HEK293 (cell line): ENCODE results near the gene TRIM26.
A peak's percentile ranks its signal among the peaks of the same experiment; 100 is the strongest.

Source experiments
- AEBP2 ChIP-seq: fragments of 450-650 bp; formaldehyde crosslinking; IDR thresholded peaks from 2 replicates; pipeline ENCODE4 v1.5.1; 2016; ENCODE audit warnings: missing biosample characterization, missing genetic modification characterization, borderline replicate concordance
- ELK4 ChIP-seq: IDR thresholded peaks from 2 replicates; pipeline ENCODE4 v1.6.1; 2011; ENCODE audit warnings: mild to moderate bottlenecking, low read depth, low read length, borderline replicate concordance
- PRDM2 ChIP-seq: fragments of 450-650 bp; formaldehyde crosslinking; IDR thresholded peaks from 2 replicates; pipeline ENCODE4 v1.5.1; 2016; ENCODE audit warnings: missing biosample characterization, missing genetic modification characterization, borderline replicate concordance
- PRDM4 ChIP-seq: fragments of 450-650 bp; formaldehyde crosslinking; IDR thresholded peaks from 2 replicates; pipeline ENCODE4 v1.5.1; 2017; ENCODE audit warnings: missing biosample characterization, missing genetic modification characterization
- PRDM6 ChIP-seq: fragments of 450-650 bp; formaldehyde crosslinking; IDR thresholded peaks from 2 replicates; pipeline ENCODE4 v1.5.1; 2017; ENCODE audit warnings: missing biosample characterization, missing genetic modification characterization
- SP7 ChIP-seq: fragments of 450-650 bp; formaldehyde crosslinking; IDR thresholded peaks from 2 replicates; pipeline ENCODE4 v1.5.1; 2016; ENCODE audit warnings: missing biosample characterization, missing genetic modification characterization
- ZBTB11 ChIP-seq: fragments of 450-650 bp; formaldehyde crosslinking; conservative IDR thresholded peaks from 2 replicates; pipeline ENCODE4 v1.5.1; 2016; ENCODE audit warnings: low read depth, missing biosample characterization, missing genetic modification characterization
- ZBTB26 ChIP-seq: fragments of 450-650 bp; formaldehyde crosslinking; optimal IDR thresholded peaks from 2 replicates; pipeline ENCODE3; 2016; ENCODE audit warnings: missing biosample characterization, mild to moderate bottlenecking, missing genetic modification characterization
- ZBTB8A ChIP-seq: fragments of 450-650 bp; formaldehyde crosslinking; IDR thresholded peaks from 2 replicates; pipeline ENCODE4 v1.5.1; 2016; ENCODE audit warnings: missing biosample characterization, missing genetic modification characterization
- ZFP37 ChIP-seq: fragments of 450-650 bp; formaldehyde crosslinking; IDR thresholded peaks from 2 replicates; pipeline ENCODE4 v1.5.1; 2016; ENCODE audit warnings: missing biosample characterization, missing genetic modification characterization
- ZNF16 ChIP-seq: fragments of 450-650 bp; formaldehyde crosslinking; IDR thresholded peaks from 2 replicates; pipeline ENCODE4 v1.5.1; 2016; ENCODE audit warnings: low read depth, missing biosample characterization, missing genetic modification characterization
- ZNF18 ChIP-seq: fragments of 450-650 bp; formaldehyde crosslinking; IDR thresholded peaks from 2 replicates; pipeline ENCODE4 v1.5.1; 2016; ENCODE audit warnings: missing biosample characterization, missing genetic modification characterization
- ZNF223 ChIP-seq: fragments of 450-650 bp; formaldehyde crosslinking; IDR thresholded peaks from 2 replicates; pipeline ENCODE4 v1.5.1; 2016; ENCODE audit warnings: missing biosample characterization, missing genetic modification characterization
- ZNF37A ChIP-seq: fragments of 450-650 bp; IDR thresholded peaks from 2 replicates; pipeline ENCODE4 v1.5.1; 2018; ENCODE audit warnings: missing biosample characterization, missing genetic modification characterization
- ZNF501 ChIP-seq: fragments of 450-650 bp; formaldehyde crosslinking; IDR thresholded peaks from 2 replicates; pipeline ENCODE4 v1.5.1; 2016; ENCODE audit warnings: missing biosample characterization, missing genetic modification characterization
- ZNF510 ChIP-seq: fragments of 450-650 bp; formaldehyde crosslinking; IDR thresholded peaks from 2 replicates; pipeline ENCODE4 v1.5.1; 2018; ENCODE audit warnings: mild to moderate bottlenecking, missing genetic modification characterization, missing biosample characterization; ENCODE audit not compliant: insufficient replicate concordance
- ZNF580 ChIP-seq: fragments of 450-650 bp; formaldehyde crosslinking; IDR thresholded peaks from 2 replicates; pipeline ENCODE4 v1.5.1; 2016; ENCODE audit warnings: missing biosample characterization, missing genetic modification characterization

The TRIM26 gene

GRCh38 chr6:30154709-30155519, 58.3 kb downstream of the TRIM26 start (continued):
- TF ChIP-seq ELK4 (no peak), ZNF510 (tag by site-specific recombination) (no peak), PRDM6 (peak; percentile 77), ZBTB8A (tag by site-specific recombination) (peak; percentile 33; the same call in 1 of the 2 replicates), PRDM4 (tag by site-specific recombination) (peak; percentile 88), ZNF580 (tag by site-specific recombination) (peak; percentile 51; the same call in 1 of the 2 replicates), ZNF501 (tag by site-specific recombination) (no peak), ZNF18 (tag by site-specific recombination) (peak; percentile 74), SP7 (peak; percentile 87), AEBP2 (tag by site-specific recombination) (no peak), ZBTB11 (peak; percentile 38; the same call in 1 of the 2 replicates), PRDM2 (tag by site-specific recombination) (no peak), ZBTB26 (no peak), ZNF16 (tag by site-specific recombination) (no peak), ZNF37A (no peak), ZNF223 (tag by site-specific recombination) (no peak), ZFP37 (tag by site-specific recombination) (no peak)
